Calu3 (cell line): Measurements from ENCODE around the gene ITPKB. TPM values are rescaled to one million over a fixed set of nuclear protein-coding genes. Genes with fewer than 3 reads are reported as not detected.

ENCODE experiments used
- BruUV-seq: library from RNA; stranded (reverse); fragments of 400-500 nt; replicated peaks from 2 replicates; lab custom pipeline; 2021; lab: Mats Ljungman, UMichigan
- CTCF ChIA-PET: fragments of 300-600 bp; sonication (Branson Sonifier 250); formaldehyde crosslinking; loops from one replicate; lab custom pipeline; 2022; ENCODE audit warnings: antibody characterized with exemption; lab: Charles Lee
- DNase-seq: peaks from one replicate; pipeline ENCODE4 v3.0.0; 2022
- H3K27ac Mint-ChIP-seq: one replicate; pipeline ENCODE4 v1.8.0; 2022; ENCODE audit warnings: mixed read lengths; ENCODE audit not compliant: unreplicated experiment
- H3K27me3 Mint-ChIP-seq: one replicate; pipeline ENCODE4 v1.8.0; 2022; ENCODE audit warnings: mixed read lengths; ENCODE audit not compliant: unreplicated experiment
- H3K36me3 Mint-ChIP-seq: one replicate; pipeline ENCODE4 v1.8.0; 2022; ENCODE audit warnings: mild to moderate bottlenecking, moderate library complexity, mixed read lengths; ENCODE audit not compliant: insufficient read depth, unreplicated experiment
- H3K4me1 Mint-ChIP-seq: one replicate; pipeline ENCODE4 v1.8.0; 2022; ENCODE audit warnings: mild to moderate bottlenecking, low read depth, mixed read lengths; ENCODE audit not compliant: unreplicated experiment
- H3K4me3 Mint-ChIP-seq: one replicate; pipeline ENCODE4 v1.8.0; 2022; ENCODE audit warnings: mild to moderate bottlenecking, low read depth, moderate library complexity, mixed read lengths; ENCODE audit not compliant: unreplicated experiment
- H3K9me3 Mint-ChIP-seq: one replicate; pipeline ENCODE4 v1.8.0; 2022; ENCODE audit warnings: low read depth, mixed read lengths; ENCODE audit not compliant: unreplicated experiment
- CTCF ChIP-seq: fragments of 200-600 bp; IDR thresholded peaks from one replicate; pipeline ENCODE4 v1.8.0; 2022; ENCODE audit warnings: antibody characterized with exemption; ENCODE audit not compliant: unreplicated experiment
- intact Hi-C: fragments of 100-400 bp; cut with micrococcal nuclease; formaldehyde crosslinking; loops from one replicate; pipeline ENCODE4 v1.10.0; 2022; ENCODE audit not compliant: unreplicated experiment
- total RNA-seq: library from RNA; stranded (reverse); gene quantifications from 2 replicates; pipeline ENCODE4 v1.2.3, GENCODE V29; 2022

Gene ITPKB
- total RNA-seq, 1 experiment from 2014 or later: 11.8 TPM

DNA sequence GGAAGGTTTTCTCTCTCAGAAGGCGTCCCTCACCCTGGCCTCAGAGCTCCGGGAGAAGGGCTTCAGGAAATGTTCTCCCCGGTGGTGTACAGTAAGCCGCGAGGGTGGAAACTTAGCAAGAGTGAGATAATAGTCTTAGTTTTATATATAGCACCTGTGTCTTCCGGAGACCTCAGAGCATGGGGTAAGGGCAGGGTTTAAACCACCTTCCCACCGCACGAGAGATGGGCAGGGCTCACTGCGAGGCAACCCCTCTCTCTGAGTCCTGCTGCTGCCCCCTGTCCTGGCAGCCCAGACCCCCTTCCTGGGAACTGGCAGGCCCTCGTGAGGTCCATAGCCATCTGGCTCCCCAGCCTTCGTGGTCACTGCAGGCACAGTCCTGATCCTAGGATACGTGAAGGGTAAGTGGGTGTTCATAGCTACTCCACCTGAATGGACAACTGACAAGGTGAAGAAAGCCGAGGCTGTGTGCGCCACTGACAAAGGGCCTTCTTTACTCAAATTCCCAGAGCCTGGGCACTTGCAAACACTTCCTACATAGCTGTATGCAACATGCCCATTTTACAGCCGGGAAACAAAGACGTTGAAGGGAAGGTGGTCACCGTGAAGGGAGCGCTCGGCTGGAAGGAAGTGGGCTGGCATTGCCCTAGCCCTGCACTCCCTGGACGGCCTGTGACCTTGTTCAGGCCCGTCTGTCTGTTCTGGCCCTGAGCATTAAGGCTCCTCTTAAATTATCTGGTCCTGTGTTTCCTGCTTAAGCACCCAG, 26.9 kb downstream of the ITPKB start:
- intact Hi-C loops: loop anchor here (10.0 kb wide), 1 partner anchor 103 kb away; no protein-coding TSS in a partner anchor
- H3K9me3 Mint-ChIP-seq: no peaks in the 10 kb centered on the region
- peaks cover 6% of the 10 kb centered on the region for H3K36me3 Mint-ChIP-seq
- CTCF ChIA-PET: no interaction called here
- no peak for TF ChIP-seq CTCF
- BruUV-seq: no TSS peak
- no peak for DNase-seq
- no peak overlapping the region for H3K27ac Mint-ChIP-seq
- H3K4me1 Mint-ChIP-seq: peaks cover 6% of the 10 kb centered on the region
- H3K27me3 Mint-ChIP-seq: no peaks in the 10 kb centered on the region
- H3K4me3 Mint-ChIP-seq: no peak overlapping the region

- CTCF ChIA-PET: interaction anchor here (0.7 kb wide), 1 partner anchor 1185 kb away, joined by 3 read pairs; no protein-coding TSS in a partner anchor
- Mint-ChIP-seq H3K27me3 (no peaks in the 10 kb centered on the region), H3K27ac (no peak overlapping the region), H3K36me3 (peaks cover 6% of the 10 kb centered on the region), H3K4me1 (no peaks in the 10 kb centered on the region), H3K4me3 (no peak overlapping the region), H3K9me3 (no peaks in the 10 kb centered on the region)
- intact Hi-C loops: loop anchor here (10.0 kb wide), 1 partner anchor 104 kb away; no protein-coding TSS in a partner anchor
- no peak for DNase-seq
- TF ChIP-seq CTCF: no peak
- BruUV-seq: no TSS peak
Measured at GRCh38 chr1:226710501-226710900, 28.6 kb downstream of the ITPKB start.

DNA sequence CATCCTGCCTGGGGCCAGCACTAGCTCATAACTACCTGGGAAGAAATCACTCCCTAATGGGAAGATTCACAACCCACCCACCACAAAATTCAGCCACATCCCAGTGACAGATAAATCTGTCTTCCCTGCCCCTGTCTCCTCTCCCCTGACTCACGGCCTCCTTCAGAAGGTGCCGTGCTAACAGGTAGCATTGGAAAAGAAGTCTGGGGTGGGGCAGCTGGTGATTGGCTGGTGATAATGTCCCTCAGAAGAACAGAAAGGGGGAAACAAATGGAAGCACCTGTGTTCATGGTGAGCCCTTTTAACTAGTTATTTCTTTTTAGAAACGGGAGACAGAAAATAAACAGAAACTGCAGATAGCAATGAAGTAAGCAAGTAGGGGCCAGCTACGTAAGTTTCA, 29.1 kb downstream of the ITPKB start:
- H3K27ac Mint-ChIP-seq: no peak overlapping the region
- H3K4me3 Mint-ChIP-seq: no peak overlapping the region
- H3K9me3 Mint-ChIP-seq: no peaks in the 10 kb centered on the region
- CTCF ChIA-PET: no interaction called here
- no peak for DNase-seq
- no peaks in the 10 kb centered on the region for H3K4me1 Mint-ChIP-seq
- intact Hi-C loops: loop anchor here (10.0 kb wide), 1 partner anchor 105 kb away; no protein-coding TSS in a partner anchor
- no peaks in the 10 kb centered on the region for H3K27me3 Mint-ChIP-seq
- BruUV-seq: no TSS peak
- no peak for TF ChIP-seq CTCF
- peaks cover 6% of the 10 kb centered on the region for H3K36me3 Mint-ChIP-seq

- no TSS peak for BruUV-seq
- Mint-ChIP-seq H3K4me3 (no peak overlapping the region), H3K4me1 (no peaks in the 10 kb centered on the region), H3K27ac (no peak overlapping the region), H3K27me3 (no peaks in the 10 kb centered on the region), H3K9me3 (no peaks in the 10 kb centered on the region), H3K36me3 (peaks cover 7% of the 10 kb centered on the region)
- DNase-seq: no peak
- no peak for TF ChIP-seq CTCF
- CTCF ChIA-PET: interaction anchor here (0.5 kb wide), 1 partner anchor 50 kb away, joined by 3 read pairs; no protein-coding TSS in a partner anchor
- intact Hi-C loops: no loop called here
Measured at GRCh38 chr1:226708967-226709396, 30.1 kb downstream of the ITPKB start.
